Cerebellar cortex (tissue), 1 donor: ENCODE data around the gene FAM180B.
A peak's percentile ranks its signal among the peaks of the same experiment; 100 is the strongest.

ENCODE experiments used
- DNase-seq: peaks from one replicate; pipeline ENCODE4 v3.0.0-alpha.2; 2015; ENCODE audit warnings: low spot score

The FAM180B gene

DNA sequence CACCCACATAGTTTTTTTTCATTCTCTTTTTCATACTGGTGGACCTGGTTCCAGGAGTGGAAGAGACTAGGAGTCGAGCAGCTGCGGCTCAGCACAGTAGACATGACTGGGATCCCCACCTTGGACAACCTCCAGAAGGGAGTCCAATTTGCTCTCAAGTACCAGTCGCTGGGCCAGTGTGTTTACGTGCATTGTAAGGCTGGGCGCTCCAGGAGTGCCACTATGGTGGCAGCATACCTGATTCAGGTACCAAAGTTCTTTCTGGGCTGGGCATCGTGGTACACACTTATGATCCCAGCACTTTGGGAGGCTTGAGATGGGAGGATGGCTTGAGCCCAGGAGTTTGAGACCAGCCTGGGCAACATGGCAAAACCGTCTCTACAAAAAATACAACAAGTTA is 16.8 kb upstream of the FAM180B start:
- DNase-seq: no peak

DNA sequence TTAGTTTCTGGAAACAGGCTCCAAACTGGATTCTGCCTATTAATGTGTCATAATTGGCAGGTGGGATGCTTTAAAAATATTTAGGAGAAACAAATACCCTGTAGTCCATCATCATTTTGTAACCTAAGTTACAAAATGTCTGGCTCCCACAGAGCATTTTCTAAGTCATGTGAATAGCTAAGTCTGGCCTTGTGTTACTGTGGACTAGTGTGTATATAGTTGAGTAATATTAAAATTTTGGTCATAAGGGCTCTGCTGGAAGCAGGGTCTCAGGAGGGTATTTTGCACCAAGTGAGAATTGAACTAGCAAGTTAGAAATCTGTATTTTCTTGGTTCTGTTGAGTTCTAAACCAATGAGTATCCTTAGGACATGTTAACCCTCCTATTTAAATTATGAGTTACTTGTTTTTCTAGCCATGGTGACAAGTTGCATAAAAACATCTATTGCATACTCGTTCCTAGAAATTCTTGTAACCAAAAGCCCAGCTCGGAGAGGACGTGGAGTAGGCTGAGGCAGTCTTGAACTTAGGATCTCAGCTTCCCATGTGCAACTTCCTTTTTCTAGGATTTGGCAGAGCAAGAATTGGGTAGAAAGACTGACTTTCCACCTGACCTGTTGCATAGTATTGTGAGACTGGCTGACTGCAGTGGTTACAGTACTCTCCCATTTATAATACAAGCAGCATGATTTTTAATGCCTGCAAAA is 15.7 kb upstream of the FAM180B start:
- DNase-seq: no peak

DNA sequence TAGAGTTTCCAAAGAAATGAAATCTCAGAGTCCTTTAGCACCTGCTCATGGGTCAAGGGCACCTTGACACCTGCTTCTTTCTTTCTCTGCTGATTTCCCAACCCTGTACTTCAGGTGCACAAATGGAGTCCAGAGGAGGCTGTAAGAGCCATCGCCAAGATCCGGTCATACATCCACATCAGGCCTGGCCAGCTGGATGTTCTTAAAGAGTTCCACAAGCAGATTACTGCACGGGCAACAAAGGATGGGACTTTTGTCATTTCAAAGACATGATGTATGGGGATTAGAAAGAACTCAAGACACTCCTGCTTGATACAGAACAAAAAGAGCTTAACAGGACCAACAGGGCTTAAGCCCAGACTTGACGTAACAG is 15.1 kb upstream of the FAM180B start:
- no peak for DNase-seq

DNA sequence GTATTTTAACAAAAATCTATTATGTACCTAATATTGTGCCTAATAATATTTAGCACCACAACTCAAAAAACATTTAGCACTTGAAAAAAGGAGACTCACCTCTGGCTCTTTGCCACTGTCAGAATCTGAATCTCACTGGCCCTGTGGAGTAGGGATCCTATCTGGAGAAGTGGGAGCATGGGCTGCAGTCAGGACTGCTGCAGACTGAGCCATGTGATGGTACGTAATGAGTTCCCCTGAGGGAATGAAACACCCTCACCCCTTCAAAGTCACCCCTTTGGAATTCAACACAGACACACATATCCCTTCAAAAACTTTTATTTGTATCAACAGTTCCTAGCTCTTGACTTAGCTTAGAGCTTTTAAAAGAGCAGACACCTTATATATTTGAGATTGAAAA is 14.6 kb upstream of the FAM180B start:
- no peak for DNase-seq

DNA sequence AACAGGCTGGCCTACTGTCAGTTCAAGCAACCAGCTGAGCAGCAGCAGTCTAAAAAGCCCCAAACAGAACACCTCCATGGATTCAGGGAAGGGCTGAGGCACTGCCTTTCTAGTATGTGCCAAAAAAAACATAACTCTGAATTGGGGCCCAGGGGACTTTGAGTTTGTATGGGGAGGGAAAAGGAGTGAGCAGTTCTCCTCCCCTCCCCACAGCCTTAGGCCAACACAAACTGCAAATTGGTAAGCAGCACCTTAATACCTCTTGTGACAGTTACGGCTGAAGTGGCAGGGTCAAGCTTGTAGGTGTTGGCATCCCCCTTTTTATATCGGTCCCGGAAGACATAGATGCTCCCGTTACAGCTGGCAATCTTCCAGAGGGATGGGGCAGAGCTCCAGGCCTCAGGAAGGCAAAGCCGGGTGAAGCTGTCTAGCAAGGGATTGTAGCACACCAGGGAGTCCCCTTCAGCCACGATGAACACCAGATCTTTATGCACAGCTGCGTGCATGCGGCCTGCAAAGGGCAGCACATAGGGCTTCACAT is 13.7 kb upstream of the FAM180B start:
- DNase-seq: peak; percentile 42

DNA sequence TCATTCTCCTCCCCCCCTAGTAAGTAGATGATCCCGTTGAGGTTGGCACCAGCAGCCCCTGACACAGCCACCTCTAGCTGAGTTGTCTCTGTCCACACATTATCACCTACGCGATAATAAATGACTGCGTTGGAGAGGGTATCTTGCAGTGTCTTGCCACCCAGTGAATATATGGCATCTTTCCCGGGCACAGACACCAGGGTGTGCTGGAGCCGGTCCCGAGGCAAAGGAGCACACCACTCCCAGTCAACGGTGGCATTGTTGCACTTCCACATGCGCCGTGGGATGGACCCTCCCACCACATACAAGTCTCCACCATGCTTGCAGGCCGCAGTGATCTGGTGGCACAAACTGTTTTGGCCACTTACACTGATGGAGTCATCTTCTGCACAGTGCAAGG is 13.2 kb upstream of the FAM180B start:
- DNase-seq: no peak

DNA sequence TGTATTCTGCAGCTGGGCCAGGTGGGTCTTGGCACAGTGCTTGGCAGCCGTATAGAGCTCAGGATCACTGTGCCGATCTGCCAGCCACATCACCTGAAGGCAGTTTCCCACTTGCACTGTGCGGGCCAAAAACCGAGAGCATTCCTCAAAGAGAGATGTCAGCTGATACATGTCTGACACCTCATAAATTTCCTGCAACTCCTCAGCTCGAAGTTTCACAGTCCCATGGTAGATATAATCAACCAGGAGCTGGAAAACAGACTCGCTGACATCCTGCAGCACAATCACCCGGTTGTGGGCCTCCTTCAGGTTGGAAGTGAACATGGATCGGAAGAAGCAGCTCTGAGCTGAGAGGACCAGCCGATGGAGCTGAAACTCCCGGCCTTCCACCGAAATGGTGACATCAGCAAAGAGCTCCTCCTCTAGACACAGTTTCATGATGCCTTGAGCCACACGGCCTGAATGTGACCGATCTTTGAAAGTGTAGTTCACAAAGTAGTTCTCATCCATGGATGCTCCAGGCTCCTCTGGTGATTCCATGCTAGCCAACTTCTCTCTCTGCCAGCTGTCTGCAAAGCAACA is 8.9 kb upstream of the FAM180B start:
- DNase-seq: peak; percentile 54

DNA sequence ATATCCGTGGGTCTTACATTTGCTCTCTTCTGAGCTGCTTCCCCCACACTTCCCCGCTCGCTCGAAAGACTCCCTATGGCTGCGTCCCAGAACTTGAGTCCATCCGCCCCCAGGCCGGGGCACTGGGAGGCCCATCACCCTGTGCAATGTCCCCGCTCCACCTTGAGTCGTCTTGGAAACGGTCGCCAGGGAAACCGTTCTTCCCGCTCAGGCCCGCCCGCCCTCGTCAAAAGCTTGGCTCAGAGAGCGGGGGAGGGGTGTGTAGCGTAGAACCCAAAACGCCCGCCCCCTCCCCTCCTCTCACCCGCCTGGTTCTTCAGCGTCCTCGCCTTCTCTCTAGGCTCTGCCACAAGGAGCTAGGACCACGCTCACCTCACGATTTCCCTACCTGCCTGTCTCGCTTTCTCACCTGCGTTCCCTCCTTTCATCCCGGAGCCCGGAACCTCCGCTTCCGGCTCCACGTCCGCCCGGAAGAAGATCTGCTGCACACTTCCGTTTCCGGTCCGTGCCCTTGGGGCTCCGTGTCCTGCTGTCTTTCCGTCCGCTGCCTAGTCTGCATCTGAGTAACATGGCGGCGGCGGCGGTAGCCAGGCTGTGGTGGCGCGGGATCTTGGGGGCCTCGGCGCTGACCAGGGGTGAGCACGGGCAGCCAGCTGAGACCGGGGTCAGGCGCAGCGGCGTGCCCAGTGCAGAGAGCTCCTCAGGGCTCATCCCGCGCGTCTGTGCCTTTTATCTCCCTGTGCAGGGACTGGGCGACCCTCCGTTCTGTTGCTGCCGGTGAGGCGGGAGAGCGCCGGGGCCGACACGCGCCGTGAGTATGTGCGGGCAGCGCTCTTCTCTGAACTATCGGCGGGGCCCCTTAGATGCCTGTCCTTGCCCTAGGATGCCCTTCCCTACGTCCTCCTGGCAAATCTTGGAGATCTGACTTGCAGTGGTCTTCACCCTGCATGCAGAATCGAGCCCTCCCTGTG is 7.7 kb upstream of the FAM180B start, which contains the start of the genes KBTBD4 and NDUFS3:
TSS of gene KBTBD4 (minus strand) at position 447 of the 971 bp plus-strand sequence. CDS start at position 428, 19 bp downstream.
TSS of gene NDUFS3 (plus strand) at position 551 of the 971 bp plus-strand sequence. CDS start at position 569, 18 bp downstream.
- peak; percentile 93 for DNase-seq

DNA sequence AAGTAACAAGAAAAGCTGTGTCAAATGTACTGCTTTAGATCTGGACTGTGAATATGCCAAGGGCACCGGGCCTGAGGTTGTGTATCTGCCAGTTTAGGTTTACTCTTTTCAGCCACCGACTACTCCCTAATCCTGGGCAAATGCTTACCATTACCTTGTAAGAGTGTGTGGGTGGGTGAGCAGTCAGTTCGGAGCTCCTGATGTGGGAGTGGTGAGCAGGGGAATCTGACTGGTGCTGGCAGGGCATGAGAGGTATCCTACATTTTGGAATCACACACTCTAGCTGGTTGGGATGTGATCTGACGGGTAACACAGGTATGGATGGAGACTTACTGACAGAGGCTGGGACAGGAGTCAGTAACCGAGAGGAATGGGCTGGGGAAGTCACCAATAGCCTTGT is 2.6 kb upstream of the FAM180B start:
- no peak for DNase-seq

DNA sequence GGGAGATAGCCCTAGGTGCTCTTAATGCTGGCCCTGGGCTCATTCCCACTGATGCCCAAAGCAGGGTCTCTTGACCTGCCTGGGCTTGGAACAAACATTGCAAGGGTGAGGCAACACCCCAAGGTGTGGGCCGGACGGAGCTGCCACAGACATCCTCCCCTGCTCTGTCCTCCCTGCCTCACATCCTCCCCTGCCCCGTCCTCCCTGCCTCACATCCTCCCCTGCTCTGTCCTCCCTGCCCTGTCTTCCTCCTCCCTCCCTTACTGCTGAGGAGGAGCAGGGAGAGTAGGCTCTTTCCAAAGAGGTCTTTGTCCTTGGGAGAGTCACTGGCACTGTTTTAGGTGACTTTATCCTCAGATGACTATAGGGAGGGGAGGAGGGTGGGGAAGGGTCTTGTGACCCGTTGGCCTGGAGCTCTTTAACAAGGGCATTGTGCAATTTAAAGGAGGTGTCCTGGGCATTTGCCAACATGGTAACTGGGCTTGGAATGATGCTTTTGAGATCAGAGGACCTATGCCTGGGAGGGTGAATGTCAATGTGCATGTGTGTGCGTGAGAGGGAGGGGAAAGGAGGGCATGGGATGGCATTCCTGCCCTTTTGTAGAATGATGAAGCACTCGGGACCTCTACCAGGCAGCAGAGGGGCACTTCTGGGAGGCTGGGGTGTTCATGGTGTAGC is 700 bp downstream of the FAM180B start:
- DNase-seq: no peak

DNA sequence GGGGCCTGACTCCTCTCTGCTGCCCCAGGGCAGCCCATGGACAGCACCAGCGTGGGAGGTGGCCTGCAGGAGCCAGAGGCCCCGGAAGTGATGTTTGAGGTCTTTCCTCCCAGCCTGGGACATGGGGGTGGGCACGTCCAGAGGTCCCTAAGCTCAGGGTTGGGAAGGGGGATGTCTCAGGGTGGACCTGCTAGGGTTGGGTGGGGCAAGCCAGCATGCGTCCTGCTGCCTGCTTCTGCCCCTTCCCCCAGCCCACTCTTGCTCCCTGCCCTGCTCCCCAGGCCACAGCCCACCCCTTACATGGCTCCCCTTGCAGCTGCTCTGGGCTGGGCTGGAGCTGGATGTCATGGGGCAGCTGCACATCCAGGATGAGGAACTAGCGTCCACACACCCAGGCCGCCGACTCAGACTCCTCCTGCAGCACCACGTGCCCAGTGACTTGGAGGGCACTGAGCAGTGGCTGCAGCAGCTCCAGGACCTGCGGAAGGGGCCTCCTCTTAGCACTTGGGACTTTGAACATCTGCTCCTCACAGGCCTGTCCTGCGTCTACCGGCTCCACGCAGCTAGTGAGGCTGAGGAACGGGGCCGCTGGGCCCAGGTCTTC is 1.3 kb downstream of the FAM180B start:
- no peak for DNase-seq

DNA sequence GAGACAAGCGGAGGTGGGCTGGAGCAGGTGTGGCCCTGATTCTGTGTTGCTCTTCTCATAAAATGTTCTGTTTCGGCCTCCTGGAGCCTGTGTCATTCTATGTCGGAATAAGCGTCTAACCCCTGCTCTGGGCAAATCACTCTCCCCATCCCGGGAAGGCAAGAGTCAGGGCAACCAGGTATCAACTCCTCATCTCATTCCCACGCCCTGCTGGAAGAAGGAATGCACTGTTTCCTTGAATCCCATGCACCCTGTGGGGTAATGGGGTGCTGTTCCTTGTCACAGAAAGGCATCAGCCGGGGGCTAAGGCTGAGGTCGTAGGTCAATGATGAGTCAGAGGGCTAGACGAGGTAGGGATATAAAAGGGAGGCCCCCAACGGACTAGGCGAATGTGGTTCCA is 2.6 kb downstream of the FAM180B start:
- DNase-seq: no peak

DNA sequence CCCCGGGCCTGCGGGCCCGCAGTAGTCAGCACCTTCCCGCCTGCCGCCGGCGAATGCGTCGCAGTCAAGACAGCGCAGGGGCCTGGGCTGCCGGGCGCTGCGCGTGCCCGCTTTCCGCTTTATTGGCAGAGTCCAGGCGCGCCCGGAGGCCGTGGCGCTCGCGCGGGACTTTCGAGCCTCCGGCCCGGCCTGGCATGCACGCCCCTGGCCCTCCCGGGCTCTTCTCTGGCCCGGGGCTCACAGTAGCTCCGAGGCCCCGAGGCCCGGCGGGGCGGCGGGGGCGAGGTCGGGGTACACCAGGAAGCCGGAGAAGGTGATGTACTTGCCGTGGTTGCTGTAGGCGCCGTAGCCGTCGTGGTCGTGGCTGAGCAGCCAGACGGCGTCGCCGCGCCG is 3.1 kb downstream of the FAM180B start:
- no peak for DNase-seq

DNA sequence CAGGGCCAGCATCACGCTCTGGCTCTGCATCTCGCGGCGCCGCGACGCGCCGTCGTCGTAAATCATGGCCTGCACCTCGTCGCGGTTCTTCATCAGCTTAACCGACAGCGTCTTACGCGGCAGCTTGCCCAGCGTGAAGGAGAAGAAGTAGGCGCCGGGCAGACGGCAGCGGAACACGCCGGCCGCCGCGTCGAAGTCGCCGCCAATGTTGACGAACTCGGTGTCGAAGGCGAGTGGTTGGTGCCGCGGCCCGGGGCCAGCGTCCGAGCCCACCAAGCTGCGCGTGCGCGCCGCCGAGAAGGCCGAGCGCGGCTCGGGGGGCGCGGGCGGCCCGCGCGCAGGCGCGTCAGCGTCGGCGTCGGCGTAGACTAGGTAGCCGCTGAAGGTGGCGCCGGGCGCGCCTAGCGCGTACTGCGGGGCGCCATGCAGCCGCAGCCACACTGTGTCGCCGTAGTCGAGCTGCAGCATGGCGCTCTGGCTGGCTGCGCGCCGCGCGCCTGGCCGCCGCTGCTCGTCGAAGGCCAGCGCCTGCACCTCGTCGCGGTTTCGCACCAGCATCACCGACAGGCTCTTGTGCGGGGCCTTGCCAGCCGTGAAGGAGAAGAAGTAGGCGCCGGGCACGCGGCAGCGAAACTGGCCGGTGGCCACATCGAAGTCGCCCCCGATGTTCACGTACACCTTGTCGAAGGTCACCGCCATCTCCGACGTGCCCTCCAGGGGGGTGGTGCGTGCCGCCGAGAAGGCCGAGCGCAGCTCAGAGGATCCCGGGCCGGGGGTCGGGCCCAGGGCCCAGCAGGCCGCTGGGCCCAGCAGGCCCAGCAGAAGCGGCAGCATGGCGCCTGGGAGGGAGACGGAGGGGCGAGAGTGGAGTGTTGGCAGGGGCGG is 3.7 kb downstream of the FAM180B start:
- DNase-seq: no peak

DNA sequence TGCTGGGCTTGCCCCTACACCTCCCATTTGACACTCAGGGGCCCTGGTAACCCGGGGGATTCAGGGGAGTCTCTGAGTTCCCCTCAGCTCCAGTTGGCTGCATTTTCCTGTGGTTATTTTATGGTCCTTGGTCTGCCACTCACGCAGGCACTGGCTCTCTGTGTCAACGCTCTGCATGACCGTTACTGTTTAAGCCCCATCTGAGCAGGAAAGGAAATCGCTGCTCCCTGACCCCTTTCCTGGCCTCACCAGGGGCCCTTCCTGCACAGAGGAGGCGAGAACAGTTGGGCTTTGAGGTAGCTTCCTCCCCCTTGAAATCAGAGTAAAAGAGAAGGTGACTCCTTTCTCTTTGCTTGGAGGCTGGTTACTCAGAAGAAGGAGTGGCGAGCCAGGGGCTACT is 5.3 kb downstream of the FAM180B start:
- no peak for DNase-seq

DNA sequence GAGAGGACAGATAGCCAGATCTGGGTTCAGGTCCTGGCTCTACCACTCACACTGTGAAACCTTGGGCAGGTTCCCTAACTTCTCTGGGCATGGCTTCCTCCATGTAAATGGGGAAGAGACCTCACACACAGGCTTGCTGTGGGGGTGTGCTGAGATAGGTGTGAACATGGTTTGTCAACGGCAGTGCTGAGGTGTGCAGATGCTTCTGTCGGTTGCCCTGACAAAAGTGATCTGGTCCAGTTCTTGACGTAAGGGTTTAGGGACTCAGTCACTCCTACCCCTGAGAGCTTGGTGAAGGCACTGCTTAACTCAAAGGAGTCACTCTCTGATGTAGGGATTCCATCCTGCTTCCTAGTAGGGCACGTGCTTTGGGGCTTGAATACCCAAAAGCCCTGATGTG is 5.8 kb downstream of the FAM180B start:
- DNase-seq: no peak

DNA sequence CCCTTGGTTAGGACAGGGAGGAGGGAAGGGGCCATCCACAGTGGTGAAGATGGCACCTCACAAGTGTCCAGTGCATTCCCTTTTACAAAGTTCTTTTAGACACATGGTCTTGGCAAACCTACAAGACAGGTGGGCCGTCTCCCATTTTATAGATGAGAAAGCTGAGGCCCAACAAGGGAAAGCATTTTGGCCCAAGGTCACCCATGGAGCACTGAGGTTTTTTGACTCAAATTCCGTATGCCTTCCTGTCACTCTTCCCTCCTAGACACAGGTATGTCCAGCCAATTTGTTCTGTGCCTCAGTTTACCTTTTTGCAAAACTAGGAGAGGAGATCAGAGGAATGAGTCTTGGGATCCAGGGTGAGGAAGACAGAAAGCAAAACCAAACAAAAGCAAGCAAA is 6.5 kb downstream of the FAM180B start:
- DNase-seq: no peak

DNA sequence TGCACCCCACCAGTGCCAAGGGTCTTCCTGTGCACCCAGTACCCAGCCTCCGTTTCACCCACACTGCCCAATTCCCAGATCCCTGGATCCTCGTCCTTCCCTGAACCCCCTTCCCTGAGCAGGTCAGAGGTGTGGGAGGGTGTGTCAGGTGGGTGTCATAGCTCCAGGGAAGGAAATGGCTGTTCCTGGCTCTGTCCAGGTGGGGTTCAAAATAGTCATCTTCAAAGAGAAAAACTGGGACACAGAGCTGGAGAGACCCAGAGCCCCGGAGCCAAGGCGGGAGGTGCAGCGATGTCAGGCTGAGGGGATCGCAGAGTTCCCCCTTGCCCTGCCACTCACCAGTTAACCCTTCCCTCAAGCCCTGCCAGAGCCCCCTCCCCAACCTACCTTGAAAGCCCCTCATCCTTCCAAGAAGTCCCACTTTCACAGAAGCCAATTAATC is 7.0 kb downstream of the FAM180B start:
- peak; percentile 42 for DNase-seq

DNA sequence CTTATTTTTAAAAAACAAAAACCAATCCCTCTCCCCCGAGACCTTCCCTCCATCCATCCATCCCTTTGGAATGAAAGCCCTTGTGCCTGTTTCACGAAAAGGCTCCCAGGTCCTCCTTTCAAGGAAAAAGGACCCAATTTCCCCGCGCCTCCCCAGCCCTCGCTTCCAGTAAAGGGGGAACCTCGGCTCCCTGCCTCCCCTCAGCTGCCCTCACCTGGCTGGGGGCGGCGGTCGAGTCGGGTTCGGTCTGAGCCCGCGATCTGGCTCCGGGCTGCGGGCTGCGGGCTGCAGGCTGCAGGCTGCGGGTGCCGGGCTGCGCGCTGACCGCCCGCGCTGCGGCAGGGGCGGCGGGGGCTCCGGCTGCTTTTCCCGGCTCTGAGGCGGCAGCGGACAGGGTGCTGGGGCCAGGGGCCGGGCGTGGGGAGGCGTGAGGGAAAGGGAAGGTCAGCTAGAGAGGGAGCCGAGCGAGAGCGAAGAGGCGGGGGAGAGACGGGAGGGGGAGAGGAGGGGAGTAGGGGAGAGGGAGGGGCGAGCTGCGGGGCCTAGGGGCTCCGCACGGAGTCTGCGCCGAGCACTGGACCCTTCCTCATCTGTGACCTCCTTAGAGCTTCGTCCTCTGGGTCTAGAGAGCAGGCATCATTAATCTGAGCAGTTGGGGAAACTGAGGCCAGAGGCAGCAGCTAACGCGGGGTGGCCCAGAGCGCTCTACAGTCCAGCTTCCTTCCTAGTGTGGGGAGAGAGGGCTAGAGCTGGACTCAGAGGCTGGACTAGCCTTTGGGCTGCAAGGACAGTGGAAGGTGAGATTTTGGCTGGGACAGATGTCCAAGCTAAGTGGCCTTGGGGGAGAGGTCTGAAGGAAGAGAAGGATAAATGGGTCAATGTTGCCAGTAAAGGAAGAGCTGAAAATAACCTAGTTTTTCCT is 7.7 kb downstream of the FAM180B start, which contains the start of gene C1QTNF4:
TSS of gene C1QTNF4 (minus strand) at position 478 of the 922 bp plus-strand sequence. CDS start 3,601 bp downstream, outside the sequence.
- peak; percentile 38 for DNase-seq
